Uterus (tissue), 4 donors: Measurements from ENCODE around the gene NCAPD3. TPM values are rescaled to one million over a fixed set of nuclear protein-coding genes. Genes with fewer than 3 reads are reported as not detected.

Source experiments
- DNase-seq, 2 donors: peaks; one replicate each; pipeline ENCODE4 v3.0.0-alpha.2; 2019 to 2020
- H3K27ac ChIP-seq, 2 donors: fragments of 200-600 bp; sonication (generic); 1 replicate in 1 of 2; 2 replicates in 1 of 2; pipeline ENCODE4 v1.5.1; 2016 to 2018
- H3K27me3 ChIP-seq, 2 donors: fragments of 200-600 bp; sonication (generic); one replicate each; pipeline ENCODE4 v1.5.1; 2018 to 2019; ENCODE audit warnings: control low read depth in 1 of 2
- H3K36me3 ChIP-seq, 2 donors: fragments of 200-600 bp; sonication (generic); one replicate each; pipeline ENCODE4 v1.5.1; 2019; ENCODE audit warnings: control low read depth in 1 of 2
- H3K4me1 ChIP-seq, 2 donors: fragments of 200-600 bp; sonication (generic); one replicate each; pipeline ENCODE4 v1.5.1; 2018 to 2019; ENCODE audit warnings: control low read depth in 1 of 2
- H3K4me3 ChIP-seq, 2 donors: fragments of 200-600 bp; sonication (generic); 1 replicate in 1 of 2; 2 replicates in 1 of 2; pipeline ENCODE4 v1.5.1; 2018 to 2019; ENCODE audit warnings: mild to moderate bottlenecking in 1 of 2
- H3K9me3 ChIP-seq, 2 donors: fragments of 200-600 bp; sonication (generic); one replicate each; pipeline ENCODE4 v1.5.1; 2019; ENCODE audit warnings: control low read depth in 1 of 2
- POLR2A ChIP-seq, 2 donors: fragments of 450-650 bp; IDR thresholded peaks; one replicate each; pipeline ENCODE4 v1.6.1; 2016; ENCODE audit warnings: antibody characterized with exemption in 2 of 2, mild to moderate bottlenecking in 1 of 2, moderate library complexity in 1 of 2
- intact Hi-C: fragments of 100-400 bp; cut with DNase I; formaldehyde crosslinking; loops from one replicate; pipeline ENCODE4 v1.15.1; 2023; ENCODE audit warnings: low total_unique reads
- total RNA-seq, 4 donors: library from RNA; depleted of rRNA in 3 of 4; stranded (reverse); fragments of >200 nt in 3 of 4; gene quantifications; one replicate each; pipeline versions ENCODE4 v1.1.0 to v1.2.4, GENCODE V29; 2014 to 2023
- TF ChIP-seq, protein P1 (sequence below), 4 experiments: fragments of 200-600 bp in 2 of 4; fragments of 450-650 bp in 2 of 4; sonication (generic) in 2 of 4; IDR thresholded peaks; one replicate each; pipeline ENCODE4 v1.5.1; 2016 to 2019; ENCODE audit warnings: antibody characterized with exemption in 4 of 4, mild to moderate bottlenecking in 2 of 4, moderate library complexity in 1 of 4
- donor health status: DM: yes; HTN: yes; CAD: no.

NCAPD3 gene
- total RNA-seq, 4 donors from 2014 or later, result 6.4 to 27.1 (median 9.9) TPM

DNA sequence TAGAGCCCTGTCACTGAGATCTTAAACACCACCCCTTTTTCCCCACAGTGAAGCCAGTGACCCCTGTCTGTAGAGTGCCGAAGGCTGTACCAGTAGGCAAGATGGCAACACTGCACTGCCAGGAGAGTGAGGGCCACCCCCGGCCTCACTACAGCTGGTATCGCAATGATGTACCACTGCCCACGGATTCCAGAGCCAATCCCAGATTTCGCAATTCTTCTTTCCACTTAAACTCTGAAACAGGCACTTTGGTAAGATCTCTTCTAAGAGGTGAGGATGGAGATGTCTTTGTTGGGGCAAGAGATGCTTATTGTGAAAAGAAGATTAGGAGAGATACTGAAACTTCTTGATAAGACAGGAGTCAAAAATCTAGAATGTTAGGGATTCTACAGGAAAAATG lies 79.0 kb downstream of the NCAPD3 start:
- no peaks in the 10 kb centered on the region for H3K36me3 ChIP-seq
- TF ChIP-seq POLR2A (IDR thresholded peaks at IDR 0.05), result no peak
- TF ChIP-seq, protein P1, sequence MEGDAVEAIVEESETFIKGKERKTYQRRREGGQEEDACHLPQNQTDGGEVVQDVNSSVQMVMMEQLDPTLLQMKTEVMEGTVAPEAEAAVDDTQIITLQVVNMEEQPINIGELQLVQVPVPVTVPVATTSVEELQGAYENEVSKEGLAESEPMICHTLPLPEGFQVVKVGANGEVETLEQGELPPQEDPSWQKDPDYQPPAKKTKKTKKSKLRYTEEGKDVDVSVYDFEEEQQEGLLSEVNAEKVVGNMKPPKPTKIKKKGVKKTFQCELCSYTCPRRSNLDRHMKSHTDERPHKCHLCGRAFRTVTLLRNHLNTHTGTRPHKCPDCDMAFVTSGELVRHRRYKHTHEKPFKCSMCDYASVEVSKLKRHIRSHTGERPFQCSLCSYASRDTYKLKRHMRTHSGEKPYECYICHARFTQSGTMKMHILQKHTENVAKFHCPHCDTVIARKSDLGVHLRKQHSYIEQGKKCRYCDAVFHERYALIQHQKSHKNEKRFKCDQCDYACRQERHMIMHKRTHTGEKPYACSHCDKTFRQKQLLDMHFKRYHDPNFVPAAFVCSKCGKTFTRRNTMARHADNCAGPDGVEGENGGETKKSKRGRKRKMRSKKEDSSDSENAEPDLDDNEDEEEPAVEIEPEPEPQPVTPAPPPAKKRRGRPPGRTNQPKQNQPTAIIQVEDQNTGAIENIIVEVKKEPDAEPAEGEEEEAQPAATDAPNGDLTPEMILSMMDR (IDR thresholded peaks at IDR 0.05), result no peak
- DNase-seq, result no peak
- no peak overlapping the region for H3K27ac ChIP-seq
- no peak overlapping the region for H3K4me3 ChIP-seq
- intact Hi-C loops, result loop anchor here (10.0 kb wide), 1 partner anchor 220 kb away; no protein-coding TSS in a partner anchor
- H3K4me1 ChIP-seq, result no peaks in the 10 kb centered on the region
- no peaks in the 10 kb centered on the region for H3K9me3 ChIP-seq
- no peaks in the 10 kb centered on the region for H3K27me3 ChIP-seq

DNA sequence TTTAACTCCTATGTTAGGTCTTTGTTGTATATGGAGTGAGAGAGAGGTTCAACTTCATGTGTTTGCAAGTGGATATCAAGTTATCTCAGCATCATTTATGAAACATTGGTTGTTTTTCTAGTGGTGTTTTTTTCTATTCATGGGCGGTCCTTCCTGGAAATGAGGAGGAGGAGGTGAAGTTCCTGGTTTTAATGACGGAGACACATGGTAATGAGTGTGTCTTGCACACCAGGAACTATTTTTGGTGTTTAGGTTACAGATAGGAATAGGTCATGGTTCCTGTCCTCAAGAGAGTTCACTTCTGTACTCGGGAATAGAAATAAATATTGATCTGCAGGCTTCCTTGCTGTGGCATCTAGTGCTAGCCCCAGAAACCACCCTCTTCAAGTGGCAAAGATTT lies 80.0 kb downstream of the NCAPD3 start:
- Histone ChIP-seq H3K4me1 (no peaks in the 10 kb centered on the region), H3K27me3 (no peaks in the 10 kb centered on the region), H3K9me3 (no peaks in the 10 kb centered on the region), H3K4me3 (no peak overlapping the region), H3K27ac (peak overlapping the region in 1 of 2 donors; percentile 65), H3K36me3 (no peaks in the 10 kb centered on the region)
- intact Hi-C loops, result loop anchor here (10.0 kb wide), 1 partner anchor 219 kb away; no protein-coding TSS in a partner anchor
- no peak for DNase-seq
- no peak for TF ChIP-seq POLR2A (IDR thresholded peaks at IDR 0.05)
- TF ChIP-seq, protein P1 (IDR thresholded peaks at IDR 0.05), result no peak

DNA sequence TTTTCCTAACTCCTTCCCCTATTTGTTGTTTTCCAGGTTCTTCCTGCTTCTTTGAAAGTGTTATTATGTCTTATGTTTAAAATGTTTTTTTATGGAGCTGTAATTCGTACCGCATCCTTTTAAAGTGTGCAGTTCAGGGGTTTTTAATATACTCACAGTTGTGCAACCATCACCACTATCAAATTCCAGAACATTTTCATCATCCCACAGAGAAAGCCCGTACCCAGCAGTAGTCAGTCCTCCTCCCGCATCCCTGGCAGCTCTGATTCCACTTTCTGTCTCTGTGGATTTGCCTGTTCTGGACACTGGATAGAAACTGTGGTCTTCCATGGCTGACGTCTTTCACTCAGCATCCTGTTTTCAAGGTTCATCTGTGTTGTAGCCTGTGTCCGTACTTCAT lies 81.2 kb downstream of the NCAPD3 start:
- Histone ChIP-seq H3K4me1 (no peaks in the 10 kb centered on the region), H3K36me3 (no peaks in the 10 kb centered on the region), H3K27ac (peak overlapping the region; percentile 47 to 65), H3K27me3 (no peaks in the 10 kb centered on the region), H3K4me3 (no peak overlapping the region), H3K9me3 (no peaks in the 10 kb centered on the region)
- TF ChIP-seq POLR2A (IDR thresholded peaks at IDR 0.05), result no peak
- TF ChIP-seq, protein P1 (IDR thresholded peaks at IDR 0.05), result no peak
- intact Hi-C loops, result loop anchor here (10.0 kb wide), 1 partner anchor 218 kb away; no protein-coding TSS in a partner anchor
- DNase-seq, result no peak

DNA sequence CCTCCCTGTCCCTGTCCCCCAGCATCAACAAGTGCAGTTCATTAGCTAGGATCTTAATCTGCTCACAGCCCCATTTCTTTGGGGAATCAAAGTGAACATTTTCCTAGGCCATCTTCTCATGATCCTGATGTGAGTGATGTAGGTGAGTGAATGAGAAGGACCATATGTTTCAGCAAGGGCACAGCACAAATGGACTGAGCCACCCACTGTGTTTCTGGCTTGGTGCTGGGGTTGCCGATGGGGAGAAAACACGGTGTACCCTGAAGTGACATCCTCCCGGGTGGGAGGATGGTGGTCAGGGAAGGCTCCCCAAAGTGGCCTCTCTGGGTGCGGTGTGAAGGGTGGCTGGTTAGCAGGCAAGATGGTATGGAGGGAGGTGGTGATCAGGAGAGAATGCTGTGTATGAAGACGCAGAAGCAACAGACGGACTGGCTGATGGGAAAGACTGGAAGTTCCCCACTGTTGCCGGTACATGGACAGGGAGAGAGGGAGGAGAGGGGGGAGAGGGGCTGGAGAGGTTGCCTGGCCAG lies 82.7 kb downstream of the NCAPD3 start:
- no peak for DNase-seq
- H3K36me3 ChIP-seq, result no peaks in the 10 kb centered on the region
- intact Hi-C loops, result loop anchor here (10.0 kb wide), 1 partner anchor 216 kb away; no protein-coding TSS in a partner anchor
- H3K27ac ChIP-seq, result no peak overlapping the region
- TF ChIP-seq, protein P1 (IDR thresholded peaks at IDR 0.05), result no peak
- no peak for TF ChIP-seq POLR2A (IDR thresholded peaks at IDR 0.05)
- H3K4me1 ChIP-seq, result no peaks in the 10 kb centered on the region
- no peaks in the 10 kb centered on the region for H3K27me3 ChIP-seq
- no peaks in the 10 kb centered on the region for H3K9me3 ChIP-seq
- H3K4me3 ChIP-seq, result no peak overlapping the region

DNA sequence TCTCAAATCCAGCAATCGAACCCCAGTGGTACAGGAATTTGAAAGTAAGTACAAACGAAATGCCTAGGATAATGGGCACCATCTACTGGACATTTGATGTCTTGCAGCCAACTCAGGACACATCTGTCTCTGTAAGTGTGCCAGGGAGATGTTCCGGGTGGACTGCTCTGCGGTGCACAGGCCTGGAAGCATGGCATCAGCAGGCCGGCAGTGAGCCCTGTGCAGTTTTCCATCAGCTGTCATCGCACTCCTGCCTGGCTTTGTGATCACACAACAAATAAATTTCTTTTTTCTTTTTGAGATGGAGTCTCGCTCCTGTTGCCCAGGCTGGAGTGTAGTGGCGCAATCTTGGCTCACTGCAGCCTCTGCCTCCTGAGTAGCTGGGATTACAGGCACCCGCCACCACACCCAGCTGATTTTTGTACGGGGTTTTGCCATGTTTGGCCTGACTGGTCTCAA lies 83.9 kb downstream of the NCAPD3 start:
- H3K36me3 ChIP-seq, result no peaks in the 10 kb centered on the region
- peak overlapping the region; percentile 74 to 84 for H3K27ac ChIP-seq
- intact Hi-C loops, result loop anchor here (2.0 to 10.0 kb wide), 2 partner anchors 89 to 215 kb away; no protein-coding TSS in a partner anchor
- TF ChIP-seq, protein P1 (IDR thresholded peaks at IDR 0.05), result peak; percentile 87 to 94 (median 90)
- TF ChIP-seq POLR2A (IDR thresholded peaks at IDR 0.05), result no peak
- no peaks in the 10 kb centered on the region for H3K27me3 ChIP-seq
- no peaks in the 10 kb centered on the region for H3K4me1 ChIP-seq
- H3K9me3 ChIP-seq, result no peaks in the 10 kb centered on the region
- no peak overlapping the region for H3K4me3 ChIP-seq
- DNase-seq, result peak; percentile 64 to 86
